GM21447 (cell line): ENCODE data around the gene ACTL10.
A peak's percentile ranks its signal among the peaks of the same experiment; 100 is the strongest.

Experiments used
- ATAC-seq: cut with Tn5 transposase; IDR thresholded peaks from one replicate; pipeline ENCODE4 v1.9.1; 2021; ENCODE audit not compliant: unreplicated experiment

ACTL10 gene

GRCh38 chr20:33663161-33664084 is 3.3 kb upstream of the ACTL10 start:
- ATAC-seq, result peak; percentile 40

DNA sequence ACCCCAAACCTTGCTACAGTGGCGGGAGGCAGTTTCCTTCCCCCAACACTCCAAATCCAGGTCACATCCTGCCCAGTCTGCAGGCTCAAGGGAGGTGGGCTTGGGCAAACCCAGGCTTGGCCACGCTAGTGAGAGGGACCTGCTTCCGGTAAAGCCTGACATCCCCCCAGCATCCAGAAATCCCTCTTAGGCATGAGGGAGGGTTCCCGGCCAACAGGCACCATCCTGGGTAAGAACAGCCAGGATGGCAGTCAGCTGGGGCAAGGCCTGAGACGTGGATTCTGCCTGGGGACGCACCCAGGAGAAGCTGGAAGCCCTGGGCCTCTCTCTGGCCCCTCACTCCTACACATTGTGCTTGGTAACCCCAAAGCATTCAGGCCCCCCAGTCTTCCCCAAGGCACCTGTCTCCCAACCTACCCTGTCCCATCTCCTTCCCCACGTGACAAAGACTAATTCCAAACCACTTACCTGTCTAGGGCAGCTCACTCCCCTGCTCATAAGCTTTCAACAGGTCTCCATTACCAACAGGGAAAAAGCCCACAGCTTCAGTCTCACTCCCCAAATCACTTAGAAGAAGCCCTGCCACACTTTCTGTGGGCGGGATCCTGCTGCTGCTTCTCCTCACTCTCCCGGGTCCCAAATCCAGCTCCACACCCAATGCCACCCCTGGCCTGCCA is 2.5 kb upstream of the ACTL10 start:
- ATAC-seq, result no peak

DNA sequence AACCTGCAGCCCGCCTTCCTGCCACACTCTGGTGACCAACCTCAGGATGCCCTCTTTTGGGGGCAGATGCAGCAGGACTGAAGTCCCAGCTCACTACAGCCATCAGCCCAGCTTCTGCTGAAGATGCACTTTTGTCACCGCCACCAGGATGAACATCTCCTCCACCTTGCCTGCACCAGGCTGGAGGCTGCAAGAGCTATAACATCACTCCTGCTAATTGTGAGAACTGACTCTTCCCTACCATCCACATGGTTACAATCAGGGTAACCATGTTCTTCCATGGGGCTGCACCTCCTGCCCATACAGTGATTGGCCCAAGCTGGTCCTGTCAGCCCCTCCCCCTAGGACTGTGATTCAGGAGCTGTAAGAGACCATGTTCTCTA is 2.0 kb upstream of the ACTL10 start:
- no peak for ATAC-seq

DNA sequence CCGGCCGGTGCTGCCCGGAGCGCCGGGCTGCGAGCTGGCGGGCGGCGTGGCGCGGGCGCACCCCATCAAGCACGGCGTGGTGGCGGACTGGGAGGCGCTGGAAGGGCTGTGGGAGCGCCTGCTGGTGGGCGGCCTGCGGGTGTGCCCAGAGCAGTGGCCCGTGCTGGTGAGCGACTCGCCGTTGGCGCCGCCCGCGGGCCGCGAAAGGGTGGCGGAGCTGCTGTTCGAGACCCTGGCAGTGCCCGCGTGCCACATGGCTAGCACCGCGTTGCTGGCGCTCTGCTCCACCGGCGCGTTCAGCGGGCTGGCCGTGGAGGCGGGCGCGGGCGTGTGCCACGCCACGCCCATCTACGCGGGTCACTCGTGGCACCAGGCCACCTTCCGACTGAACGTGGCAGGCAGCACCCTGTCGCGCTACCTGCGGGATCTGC is 517 bp downstream of the ACTL10 start:
- peak; percentile 13 for ATAC-seq

GRCh38 chr20:33667676-33668465 is 1.1 kb downstream of the ACTL10 start:
- ATAC-seq, result peak; percentile 35

- ATAC-seq, result no peak
Measured at GRCh38 chr20:33668466-33669155, 1.9 kb downstream of the ACTL10 start.

DNA sequence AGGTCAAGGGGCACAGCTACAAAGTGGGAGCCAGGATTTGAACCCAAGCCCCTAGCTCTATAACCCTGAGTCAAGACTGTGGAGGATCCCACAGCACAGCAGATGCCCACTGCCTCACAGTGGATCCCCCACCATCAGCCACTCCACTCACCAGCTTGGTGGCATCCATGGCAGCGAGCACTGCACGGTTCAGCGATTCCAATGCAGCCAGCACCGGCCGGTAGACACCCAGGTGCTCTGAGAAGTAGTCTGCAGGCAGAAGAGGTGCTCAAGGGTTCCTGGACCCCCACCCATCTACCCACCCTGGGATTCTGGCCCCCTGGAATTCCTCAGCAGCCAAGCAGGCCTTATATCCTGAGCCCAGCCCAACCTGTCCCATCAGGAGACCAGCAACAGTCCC is 2.5 kb downstream of the ACTL10 start:
- ATAC-seq, result no peak

GRCh38 chr20:33669873-33670640 is 3.3 kb downstream of the ACTL10 start:
- no peak for ATAC-seq

DNA sequence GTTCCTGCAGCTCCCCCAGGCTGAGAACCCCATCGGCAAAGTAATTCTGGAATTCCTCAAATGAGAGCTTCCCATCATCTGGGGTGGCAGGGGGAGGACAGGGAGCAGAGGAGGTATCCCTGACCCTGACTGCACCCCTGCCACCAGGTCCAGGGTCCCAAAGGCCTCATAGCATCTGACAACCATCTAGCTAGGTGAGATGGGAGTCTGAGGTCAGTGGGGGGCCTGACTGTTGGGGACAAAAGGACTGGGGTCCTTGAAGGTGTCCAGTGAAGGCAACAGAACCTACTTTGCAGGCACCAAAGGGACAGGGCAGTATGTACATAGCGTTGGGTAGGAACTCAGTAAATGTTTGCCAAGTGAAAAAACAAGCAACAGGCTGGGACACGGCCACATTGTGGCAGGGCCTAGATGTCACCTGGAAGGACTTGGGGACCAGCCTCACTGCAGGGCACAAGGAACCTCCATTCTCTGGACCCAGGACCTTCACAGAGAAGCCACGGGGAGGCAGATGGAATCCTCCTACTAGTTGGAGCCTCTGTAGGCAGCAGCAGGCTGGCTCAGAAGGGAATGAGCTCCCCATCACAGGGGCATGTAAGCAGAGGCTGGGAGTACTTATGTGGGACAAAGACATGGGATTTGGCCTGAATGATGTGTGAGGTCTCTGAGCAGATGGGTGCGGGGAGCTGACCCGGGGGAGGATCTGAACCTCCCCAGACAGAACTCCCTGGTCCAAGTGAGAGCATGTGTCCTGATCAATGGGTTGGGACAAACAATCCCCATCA is 4.2 kb downstream of the ACTL10 start:
- ATAC-seq, result no peak

DNA sequence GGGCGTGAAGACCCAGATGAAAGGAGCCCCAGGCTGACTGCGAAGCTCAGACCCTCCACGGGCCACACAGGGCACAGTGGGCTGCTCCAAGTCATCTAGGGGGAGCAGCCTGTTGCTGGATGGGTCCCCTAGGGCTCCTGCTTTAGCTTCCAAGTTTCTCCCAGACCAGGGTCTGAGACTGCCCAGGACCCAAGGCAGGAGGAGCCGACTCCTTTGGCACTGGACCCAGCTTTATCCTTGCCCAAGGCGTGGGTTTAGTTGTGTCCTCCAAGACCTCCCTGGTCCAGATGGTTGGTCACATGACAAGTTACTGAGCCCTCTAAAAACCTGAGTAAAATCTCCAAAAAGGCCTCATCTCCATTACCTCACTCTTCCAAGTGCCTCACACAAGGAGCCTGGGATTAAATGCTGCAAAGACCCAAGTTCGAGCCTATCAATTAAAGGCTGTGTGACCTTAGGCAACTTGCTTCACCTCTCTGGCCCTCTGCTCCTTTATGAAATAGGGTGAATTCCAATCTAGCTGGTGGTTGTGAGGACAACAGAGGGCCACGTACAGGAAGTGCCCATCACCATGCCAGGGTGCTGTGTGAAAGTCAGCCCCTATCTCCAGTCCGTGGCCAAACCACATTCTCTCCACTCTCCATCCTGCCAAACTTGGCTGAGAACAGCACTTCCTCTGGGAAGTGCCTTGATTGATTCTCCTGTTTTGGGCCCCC is 5.0 kb downstream of the ACTL10 start:
- no peak for ATAC-seq

GRCh38 chr20:33672426-33673113 is 5.8 kb downstream of the ACTL10 start:
- no peak for ATAC-seq

DNA sequence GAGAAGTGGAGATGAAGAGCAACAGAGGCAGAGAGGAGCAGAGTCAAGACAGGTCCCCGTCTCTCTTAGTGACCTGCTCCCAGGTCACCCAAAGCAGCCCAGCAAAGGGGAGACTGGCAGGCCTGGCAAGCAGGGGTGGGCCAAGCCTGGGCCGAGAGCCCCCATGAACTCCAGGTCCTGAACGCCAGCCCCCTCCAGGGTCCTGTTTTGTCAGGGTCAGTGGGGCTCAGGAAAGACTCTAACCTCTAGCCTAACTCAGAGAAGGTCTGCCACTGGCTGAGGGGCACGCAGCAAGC is 6.3 kb downstream of the ACTL10 start:
- no peak for ATAC-seq

DNA sequence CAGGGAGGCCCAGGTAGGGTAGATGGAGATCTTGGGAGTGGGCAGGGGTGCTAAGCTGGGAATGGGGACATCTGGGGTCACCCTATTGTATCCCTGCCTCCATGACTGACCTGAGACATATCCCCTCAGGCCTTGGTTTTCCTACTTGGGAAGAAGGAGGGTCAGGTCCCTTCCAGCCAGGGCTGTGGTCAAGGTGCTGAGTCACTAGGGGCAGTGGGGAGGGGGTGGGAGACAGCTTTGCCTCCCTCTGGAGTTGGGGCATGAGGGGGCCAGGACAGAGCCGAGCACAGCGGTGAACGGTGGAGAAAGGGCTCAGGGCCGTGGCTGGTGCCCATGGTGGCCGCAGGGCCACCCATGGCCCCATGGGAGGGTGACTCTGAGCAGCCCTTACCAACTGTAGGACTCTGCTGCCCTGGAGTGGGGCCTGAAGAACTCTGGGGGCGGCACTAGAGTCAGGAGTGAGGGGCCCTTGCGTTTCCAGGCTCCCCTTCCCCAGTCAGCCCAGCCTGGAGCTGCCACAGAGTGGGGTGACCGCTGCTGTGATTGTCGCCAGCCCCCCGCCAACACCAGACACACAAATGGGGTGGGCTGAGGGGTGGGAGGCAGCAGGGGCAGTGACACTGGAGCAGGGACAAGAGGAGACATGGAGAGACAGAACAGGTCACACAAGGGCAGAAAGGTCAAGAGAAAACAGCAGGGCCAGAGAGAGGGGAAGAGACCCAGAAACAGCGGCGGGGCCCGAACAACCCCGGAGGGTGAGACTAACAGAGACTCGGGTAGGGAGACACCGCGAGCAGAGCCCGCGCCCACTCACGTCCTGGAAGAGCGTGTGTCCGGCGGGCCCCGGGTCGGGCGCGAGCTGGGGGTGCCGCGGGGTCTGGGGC is 6.9 kb downstream of the ACTL10 start:
- ATAC-seq, result peak; percentile 12

GRCh38 chr20:33674294-33675135 is 7.8 kb downstream of the ACTL10 start, which contains the start of gene NECAB3:
NECAB3 (minus strand) TSS chr20:33674428; CDS start chr20:33674352, 76 bp downstream.
- ATAC-seq, result peak; percentile 73

- ATAC-seq, result no peak
Measured at GRCh38 chr20:33675136-33675959, 8.6 kb downstream of the ACTL10 start.
